Activated CD8-positive, alpha-beta memory T cell treated with anti-CD3 and anti-CD28 coated beads, Interleukin-2, amount 50 U/mL, for 24 hours (primary cell): ENCODE results near the gene LY6G6D.
"Not testable (repeated sequence)": the region's sequence is repeated elsewhere in the genome, so short reads cannot be mapped to it uniquely, and the experiment has no call there.

Source experiments
- DNase-seq: peaks from one replicate; pipeline ENCODE4 v3.0.0-alpha.2; 2020; ENCODE audit errors: extremely low read depth

LY6G6D gene

GRCh38 chr6:31692353-31692752, 22.8 kb upstream of the LY6G6D start:
- no peak for DNase-seq

GRCh38 chr6:31692886-31693285, 22.3 kb upstream of the LY6G6D start:
- no peak for DNase-seq

DNA sequence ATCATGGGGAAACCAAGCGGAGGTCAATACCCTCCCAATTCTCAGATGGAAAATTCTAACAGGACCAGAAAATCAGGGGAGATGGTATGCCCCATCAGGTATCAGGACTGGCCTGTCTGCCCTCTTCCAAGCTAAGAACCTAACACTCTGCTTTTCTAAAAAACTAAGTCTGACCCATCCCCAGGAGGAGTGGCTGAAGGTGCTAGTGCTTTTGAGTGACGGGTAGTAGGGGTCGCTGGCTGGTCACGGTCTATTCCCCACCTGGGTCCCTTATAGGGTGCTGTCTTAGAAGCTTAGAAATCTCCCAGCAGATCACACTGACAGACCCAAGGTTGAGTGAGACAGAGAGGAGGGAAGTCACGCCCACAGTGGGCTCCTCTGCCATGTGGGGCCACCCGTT, 21.6 kb upstream of the LY6G6D start:
- DNase-seq, result no peak

GRCh38 chr6:31697555-31697954, 17.6 kb upstream of the LY6G6D start:
- no peak for DNase-seq

GRCh38 chr6:31700740-31701401, 14.3 kb upstream of the LY6G6D start:
- no peak for DNase-seq

- DNase-seq, result no peak
Measured at GRCh38 chr6:31701666-31702404, 13.3 kb upstream of the LY6G6D start.

- DNase-seq, result no peak
Measured at GRCh38 chr6:31702405-31702818, 12.7 kb upstream of the LY6G6D start.

DNA sequence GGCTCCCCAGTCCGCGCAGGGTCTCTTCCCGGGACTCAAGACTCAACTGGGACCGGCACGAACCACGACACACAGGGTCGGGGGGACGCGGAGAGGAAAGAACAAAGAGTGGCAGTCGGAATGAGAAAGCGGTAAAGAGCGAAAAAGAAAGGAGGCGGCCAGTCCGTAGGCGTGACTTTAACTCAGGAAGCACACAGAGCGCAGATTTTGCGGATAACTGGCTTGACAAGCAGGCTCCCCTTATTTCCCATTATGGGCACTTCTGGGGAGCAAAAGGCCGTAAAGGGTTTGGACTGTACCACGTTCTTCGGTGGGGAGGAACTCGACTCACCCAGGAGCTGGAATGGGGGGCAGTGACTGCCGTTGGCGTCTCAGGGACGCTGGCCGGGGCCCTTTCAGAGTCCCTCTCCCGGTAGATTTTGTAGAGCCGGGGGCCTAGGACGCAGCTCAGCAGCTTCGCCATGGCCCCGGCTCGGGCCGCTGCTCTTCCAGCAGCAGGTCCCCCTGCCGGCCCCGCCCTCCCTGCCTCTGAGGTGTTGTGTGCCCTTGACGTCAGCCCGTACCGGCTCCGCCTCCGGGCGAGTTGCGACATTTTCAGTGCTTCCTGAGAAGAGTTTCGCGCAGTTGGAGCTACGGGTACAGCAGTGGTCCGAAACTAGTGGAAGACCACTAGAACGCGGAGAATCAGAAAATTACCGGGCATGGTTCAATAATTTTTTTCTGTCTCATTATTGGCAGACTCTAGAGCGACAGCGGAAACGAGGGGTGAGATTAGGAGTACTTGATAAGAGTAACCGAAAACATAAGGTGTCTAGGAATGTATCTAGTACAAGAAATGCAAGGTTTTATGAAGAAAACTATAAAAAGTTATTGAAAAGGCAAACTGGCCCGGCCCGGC, 12.1 kb upstream of the LY6G6D start, which contains the start of gene ABHD16A:
Gene ABHD16A (minus strand): TSS at position 506 of the 898 bp plus-strand sequence. CDS start 43 bp downstream, at position 463.
- peak; percentile 94 for DNase-seq

GRCh38 chr6:31705931-31706330, 9.2 kb upstream of the LY6G6D start:
- DNase-seq, result no peak

DNA sequence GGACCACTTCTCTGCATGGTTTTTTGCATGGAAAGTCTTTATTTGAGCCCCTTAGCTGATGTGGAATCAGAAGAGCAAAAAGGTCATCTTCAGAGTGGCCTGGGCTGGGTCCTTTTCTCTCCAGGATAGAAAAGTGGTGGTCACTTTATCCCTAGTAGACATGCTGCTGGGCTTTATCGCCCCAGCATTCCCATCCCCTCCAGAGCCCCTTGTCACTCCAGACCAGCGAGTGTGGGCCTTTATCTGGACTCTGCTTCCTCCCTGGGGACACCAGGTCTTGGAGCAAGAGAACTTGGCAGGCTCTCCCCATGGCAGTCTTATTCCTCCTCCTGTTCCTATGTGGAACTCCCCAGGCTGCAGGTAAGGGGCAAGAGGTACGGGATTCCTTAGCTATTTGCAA, 8.5 kb upstream of the LY6G6D start, which contains the start of gene LY6G6F:
Gene LY6G6F (plus strand): TSS at position 268 of the 400 bp plus-strand sequence. CDS start 41 bp downstream, at position 309.
- no peak for DNase-seq

- DNase-seq, result no peak
Measured at GRCh38 chr6:31707701-31708100, 7.4 kb upstream of the LY6G6D start.

GRCh38 chr6:31708224-31708623, 6.9 kb upstream of the LY6G6D start:
- DNase-seq, result no peak

DNA sequence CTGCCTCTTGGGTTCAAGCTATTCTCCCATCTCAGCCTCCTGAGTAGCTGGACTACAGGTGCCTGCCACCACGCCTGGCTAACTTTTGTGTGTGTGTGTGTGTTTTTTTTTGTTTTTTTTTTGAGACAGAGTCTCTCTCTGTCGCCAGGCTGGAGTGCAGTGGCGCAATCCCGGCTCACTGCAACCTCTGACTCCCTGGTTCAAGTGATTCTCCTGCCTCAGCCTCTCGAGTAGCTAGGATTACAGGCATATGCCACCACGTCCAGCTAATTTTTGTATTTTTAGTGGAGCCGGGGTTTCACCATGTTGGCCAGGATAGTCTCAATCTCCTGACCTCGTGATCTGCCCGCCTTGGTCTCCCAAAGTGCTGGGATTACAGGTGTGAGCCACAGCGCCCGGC, 6.0 kb upstream of the LY6G6D start:
- not testable (repeated sequence) for DNase-seq

DNA sequence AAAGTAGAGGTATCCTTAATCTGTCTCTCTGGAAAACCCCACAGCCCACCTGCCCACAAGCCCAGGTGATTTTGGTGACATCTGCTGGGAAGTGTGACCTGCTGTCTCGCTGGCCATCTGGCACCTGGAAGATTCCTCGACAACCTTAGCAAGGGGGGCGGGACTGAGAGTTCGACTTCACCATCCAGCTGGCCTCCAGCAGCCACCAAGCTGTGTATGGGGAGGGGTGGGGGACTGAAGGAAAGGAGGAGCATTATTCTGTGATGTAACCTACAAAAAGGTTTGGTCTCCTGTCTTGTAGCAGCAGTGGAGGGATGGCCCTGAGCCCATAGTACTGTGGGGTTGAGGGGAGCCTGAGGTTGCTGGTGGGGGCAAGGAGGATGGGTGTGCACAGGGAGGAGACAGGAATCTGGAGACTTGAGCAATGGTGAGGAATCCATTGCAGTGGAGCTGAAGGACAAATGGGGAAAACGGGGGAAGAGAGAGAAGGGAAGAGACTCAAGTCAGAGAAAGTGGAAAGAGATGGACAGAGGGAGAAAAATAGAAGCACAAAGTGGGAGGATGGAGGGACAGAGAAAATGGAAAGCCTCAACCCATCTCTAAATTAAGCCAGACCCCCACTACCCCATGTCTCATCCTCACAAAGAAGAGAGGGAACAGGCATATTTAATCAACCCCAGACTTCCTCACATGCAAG, 4.5 kb upstream of the LY6G6D start:
- no peak for DNase-seq

DNA sequence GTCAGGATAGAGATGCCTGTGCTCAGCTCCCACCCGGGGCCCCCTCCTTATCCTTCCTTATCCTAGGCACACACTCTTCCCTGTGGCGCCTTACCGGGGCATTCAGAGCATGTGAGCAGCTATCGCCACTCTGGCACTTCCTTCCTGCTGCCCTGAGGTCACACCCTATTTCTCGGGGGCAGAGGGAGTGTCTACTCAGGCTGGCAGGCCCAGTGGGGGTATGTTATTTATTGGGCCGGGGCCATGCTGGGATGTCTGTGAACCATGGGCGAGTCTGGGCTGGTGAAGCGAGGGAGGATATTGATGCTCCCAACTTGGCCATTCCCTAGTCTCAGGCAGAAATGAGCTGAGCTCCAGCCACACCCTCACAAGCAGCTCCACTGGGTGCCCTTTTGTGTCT, 3.9 kb upstream of the LY6G6D start:
- DNase-seq, result no peak

GRCh38 chr6:31712296-31712695, 2.9 kb upstream of the LY6G6D start:
- no peak for DNase-seq

GRCh38 chr6:31713465-31713864, 1.7 kb upstream of the LY6G6D start:
- no peak for DNase-seq

DNA sequence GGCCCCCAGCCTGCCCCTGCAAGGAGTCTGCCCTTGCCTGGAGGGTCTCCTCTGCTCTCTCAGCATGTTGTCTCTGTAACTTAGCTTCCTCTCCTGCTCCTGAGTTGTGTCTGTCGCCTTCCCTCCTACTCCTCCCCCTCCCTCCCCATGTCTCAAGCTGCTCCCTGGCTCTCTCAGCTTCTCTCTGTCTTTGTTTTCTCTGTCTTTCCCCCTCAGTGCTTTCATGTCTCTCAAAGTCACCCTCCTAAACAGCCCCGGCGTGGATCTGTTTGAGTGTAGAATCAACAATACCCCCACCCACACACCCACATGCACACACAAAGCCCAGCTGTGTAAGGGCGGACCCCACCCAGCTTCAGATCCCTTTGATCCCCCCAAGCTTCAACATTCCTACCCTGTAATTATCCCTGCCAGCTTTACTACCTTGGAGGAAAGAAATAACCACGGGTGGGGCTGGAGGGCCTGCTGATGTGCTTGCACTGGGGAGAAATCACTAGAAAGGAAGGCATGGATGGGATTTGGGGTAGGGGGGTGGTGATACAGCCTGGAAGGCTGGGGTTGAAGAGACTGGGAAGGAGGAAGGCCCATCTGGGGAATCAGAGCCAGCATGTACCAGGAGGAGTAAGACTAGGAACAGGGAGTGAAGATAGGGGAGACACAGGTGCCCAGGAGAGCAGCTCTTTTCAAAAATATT, 1.0 kb upstream of the LY6G6D start:
- DNase-seq, result no peak

DNA sequence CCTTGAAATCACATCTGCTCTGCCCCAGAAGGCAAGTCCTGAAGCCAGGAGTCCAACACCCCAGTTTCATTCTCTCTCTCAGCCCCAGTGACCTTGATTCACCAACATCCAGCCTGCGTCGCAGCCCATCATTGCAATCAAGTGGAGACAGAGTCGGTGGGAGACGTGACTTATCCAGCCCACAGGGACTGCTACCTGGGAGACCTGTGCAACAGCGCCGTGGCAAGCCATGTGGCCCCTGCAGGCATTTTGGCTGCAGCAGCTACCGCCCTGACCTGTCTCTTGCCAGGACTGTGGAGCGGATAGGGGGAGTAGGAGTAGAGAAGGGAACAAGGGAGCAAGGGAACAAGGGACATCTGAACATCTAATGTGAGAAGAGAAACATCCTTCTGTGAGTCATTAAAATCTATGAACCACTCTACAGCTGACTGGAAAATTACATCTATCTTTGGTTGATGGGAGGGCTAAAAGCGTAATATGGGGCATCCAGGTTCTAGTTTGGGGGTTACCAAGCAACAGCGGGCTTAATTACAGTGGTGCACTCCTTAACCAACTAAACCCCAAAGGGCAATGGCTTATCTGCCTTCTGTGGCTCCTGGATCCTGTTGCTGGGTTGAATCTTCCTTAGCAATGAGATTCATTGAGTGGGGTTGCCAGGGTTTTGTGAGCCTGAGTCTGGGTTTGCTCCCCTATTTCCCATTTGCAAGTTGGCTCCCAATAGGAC, 2.5 kb downstream of the LY6G6D start:
- DNase-seq, result no peak

DNA sequence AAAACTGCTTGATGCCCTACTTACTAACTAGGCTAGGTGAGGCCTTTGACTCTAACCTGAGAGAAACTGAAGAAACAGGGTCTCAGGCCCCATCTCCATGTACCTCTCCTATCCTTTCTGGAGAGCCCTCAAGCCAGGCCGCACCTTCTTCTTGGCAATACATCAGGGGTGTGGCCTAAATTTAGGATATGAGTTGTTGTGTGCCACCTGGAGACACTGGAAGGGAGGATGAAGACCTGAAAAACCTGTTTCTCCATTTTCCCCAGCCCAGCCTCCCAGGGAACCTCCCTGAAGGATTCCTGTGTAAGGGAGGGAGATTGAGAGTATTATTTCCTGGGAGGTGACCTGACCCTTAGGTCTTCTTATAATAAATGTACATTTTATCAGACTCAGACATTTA, 3.1 kb downstream of the LY6G6D start:
- no peak for DNase-seq
